HG02870 (cell line): ENCODE data around the gene AP2A2.

Source experiments
- ATAC-seq: cut with Tn5 transposase; IDR thresholded peaks from one replicate; pipeline ENCODE4 v1.9.1; 2021; ENCODE audit warnings: mild to moderate bottlenecking, moderate library complexity; ENCODE audit not compliant: unreplicated experiment

The AP2A2 gene

DNA sequence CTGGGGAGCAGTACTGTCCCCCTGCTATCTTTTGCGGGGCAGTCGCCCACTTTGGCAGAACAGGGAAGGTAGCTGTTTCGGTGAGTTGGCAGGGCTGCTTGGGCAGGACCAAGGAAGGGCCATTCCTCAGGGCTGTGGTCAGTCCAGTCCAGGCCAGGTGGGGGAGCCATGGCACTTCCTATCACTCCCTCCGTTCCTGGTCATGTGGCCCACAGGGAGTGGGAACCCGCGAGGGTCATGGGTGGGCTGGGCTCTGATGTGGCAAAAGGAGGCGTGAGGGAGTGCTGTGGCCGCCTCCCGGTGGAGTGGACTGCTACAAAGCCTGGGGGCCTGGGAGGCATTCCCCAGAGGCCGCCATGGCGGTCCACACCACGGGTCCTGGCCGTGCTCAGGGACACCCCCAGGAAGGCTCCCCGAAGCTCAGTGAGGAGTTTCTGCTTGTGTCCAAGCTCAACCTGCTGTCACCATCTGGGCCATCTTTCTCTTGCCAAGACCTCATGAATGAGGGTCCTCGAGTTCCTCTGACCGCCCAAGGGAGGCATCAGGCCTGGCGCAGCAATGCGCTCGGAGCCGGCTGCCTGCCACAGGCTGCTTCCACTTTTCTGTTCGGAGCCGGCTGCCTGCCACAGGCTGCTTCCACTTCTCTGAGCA lies 27.0 kb upstream of the AP2A2 start:
- ATAC-seq, result no peak

GRCh38 chr11:899724-900123 lies 25.9 kb upstream of the AP2A2 start:
- no peak for ATAC-seq

- ATAC-seq, result no peak
Measured at GRCh38 chr11:900545-900944, 25.1 kb upstream of the AP2A2 start.

- no peak for ATAC-seq
Measured at GRCh38 chr11:901452-902061, 24.1 kb upstream of the AP2A2 start.

DNA sequence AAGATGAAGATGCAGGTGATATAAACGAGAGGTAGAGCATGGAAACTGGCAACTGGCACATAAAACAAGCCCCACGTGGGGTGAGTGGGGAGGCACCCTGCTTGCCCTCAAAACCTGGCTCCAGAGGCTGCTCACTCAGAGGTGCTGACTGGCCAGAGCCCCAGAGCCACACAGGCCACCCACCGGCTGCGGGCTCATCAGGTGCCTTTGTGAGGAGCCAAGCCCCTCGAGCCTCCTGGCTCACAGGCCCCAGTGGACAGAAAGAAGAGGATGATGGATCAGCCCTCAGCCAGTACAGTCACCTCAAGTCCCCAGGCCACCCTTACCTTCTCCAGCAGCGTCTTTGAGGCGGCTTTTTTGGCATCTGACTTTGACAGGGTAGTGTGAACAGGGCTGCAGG lies 21.3 kb upstream of the AP2A2 start:
- ATAC-seq, result no peak

DNA sequence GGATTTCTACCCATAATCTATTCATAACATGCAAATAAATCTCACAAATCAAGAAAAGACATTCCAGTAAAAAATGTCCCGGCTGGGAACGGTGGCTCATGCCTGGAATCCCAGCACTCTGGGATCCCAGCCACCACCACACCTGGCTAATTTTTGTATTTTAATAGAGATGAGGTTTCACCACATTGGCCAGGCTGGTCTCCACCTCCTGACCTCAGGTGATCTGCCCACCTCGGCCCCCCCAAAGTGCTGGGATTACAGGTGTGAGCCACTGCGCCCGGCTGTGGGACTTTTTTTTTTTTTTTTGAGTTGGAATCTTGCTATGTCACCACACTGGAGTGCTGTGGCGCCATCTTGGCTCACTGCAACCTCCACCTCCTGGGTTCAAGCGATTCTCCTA lies 19.7 kb upstream of the AP2A2 start:
- no peak for ATAC-seq

DNA sequence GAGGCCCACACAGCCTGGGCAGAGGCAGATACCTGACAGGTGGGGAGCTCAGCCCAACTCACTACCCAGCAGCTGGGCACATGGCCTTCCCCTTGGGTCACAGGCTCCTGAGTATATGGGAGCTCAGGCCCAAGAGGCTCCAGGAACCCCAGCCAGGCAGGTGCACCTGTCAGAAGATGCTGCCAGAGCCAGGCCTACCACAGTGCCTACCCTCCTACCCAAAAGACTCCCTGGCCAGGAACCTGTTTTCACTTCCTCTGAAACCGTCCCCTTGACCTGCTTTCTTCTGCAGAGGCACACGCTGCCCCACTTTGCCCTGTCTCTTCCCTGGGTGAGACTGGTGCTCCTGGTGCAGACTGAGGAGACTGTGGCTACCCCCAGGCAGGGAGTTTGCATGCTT lies 18.0 kb upstream of the AP2A2 start:
- ATAC-seq, result no peak

DNA sequence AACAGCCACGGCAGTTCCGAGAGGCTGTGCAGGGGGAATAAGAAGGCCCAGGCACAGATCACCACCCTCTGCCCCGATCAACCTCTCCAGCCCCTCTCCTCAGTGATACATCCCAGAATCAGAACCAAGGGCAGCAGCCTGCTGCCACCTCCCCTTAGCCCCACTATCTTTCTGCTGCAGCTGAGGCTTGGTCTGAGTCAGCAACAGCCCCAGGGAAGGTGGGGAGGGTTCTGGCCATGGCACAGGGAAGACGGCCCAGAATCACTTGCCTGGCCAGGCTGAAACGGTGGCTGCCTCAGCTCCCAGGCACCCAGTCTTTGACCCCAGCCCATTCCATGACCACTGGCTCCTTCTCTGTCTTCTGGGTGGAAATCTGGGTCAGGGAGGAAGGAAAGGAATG lies 17.4 kb upstream of the AP2A2 start:
- no peak for ATAC-seq

DNA sequence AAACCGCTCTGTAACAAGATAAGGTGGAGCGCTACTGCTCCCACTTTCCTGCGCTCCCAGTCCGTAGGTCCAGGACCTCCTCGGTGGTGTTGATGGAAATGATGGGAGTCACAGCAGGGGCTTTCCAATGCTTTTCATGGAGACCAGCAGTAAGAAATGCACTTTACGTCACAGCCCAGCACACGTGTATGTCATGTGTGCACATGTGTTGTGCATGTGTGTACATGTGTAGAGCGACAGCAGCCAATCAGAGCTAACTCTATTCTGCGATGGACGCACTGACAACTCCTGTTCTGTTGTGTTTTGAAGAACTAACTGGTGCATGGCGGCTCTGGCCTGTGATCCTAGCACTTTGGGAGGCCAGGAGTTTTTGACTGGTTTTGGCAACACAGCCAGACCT lies 16.3 kb upstream of the AP2A2 start:
- ATAC-seq, result no peak

GRCh38 chr11:910044-910588 lies 15.6 kb upstream of the AP2A2 start:
- ATAC-seq, result no peak

- ATAC-seq, result peak; percentile 78
Measured at GRCh38 chr11:910589-911030, 15.1 kb upstream of the AP2A2 start, which contains the start of gene CHID1. TSS of gene CHID1 (minus strand) at chr11:910810. CDS start at chr11:904816, 5,994 bp downstream.

- peak; percentile 30 for ATAC-seq
Measured at GRCh38 chr11:911031-911889, 14.4 kb upstream of the AP2A2 start.

DNA sequence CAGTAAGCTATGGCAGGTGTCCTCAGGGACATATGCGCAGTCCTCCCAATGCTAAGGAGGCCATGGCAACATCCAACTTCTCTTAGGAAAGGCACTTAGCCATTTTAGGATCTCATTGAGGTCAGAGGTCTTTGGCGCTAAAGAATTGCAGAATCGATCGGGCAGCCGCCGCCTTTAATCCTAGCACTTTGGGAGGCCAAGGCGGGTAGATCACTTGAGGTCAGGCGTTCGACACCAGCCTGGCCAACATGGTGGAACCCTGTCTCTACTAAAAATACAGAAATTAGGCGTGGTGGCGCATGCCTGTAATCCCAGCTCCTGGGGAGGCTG lies 13.8 kb upstream of the AP2A2 start:
- no peak for ATAC-seq

DNA sequence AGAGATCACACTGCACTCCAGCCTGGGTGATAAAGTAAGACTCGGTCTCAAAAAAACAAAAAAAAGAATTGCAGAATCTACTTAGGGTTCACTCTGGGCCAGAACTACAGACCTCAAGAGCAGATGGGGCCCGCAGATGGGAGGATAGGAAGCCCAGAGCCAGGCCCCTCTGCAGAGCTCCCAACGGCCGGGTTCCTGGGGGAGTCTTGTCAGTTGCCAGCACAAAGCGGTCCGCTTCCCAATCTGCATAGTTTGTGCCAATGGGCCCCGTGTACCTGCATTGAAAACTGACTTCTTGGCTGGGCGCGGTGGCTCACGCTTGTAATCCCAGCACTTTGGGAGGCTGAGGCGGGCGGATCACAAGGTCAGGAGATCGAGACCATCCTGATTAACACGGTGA lies 13.4 kb upstream of the AP2A2 start:
- no peak for ATAC-seq

DNA sequence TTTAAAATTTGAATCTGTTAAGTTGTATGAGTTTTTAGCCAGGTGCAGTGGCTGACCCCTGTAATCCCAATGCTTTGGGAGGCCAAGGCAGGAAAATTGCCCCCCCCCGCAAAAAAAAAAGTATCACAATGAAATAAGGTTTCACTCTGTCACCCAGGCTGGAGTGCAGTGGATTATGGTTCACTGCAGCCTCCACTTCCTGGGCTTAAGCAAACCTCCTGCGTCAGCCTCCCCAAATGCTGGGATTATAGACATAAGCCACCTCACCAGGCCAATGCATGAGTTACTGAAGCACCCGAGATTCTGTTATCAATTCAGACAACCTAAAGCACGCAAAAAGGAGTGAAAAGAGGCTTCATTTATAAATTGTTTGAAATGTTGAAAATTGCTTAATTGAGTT lies 12.6 kb upstream of the AP2A2 start:
- no peak for ATAC-seq

DNA sequence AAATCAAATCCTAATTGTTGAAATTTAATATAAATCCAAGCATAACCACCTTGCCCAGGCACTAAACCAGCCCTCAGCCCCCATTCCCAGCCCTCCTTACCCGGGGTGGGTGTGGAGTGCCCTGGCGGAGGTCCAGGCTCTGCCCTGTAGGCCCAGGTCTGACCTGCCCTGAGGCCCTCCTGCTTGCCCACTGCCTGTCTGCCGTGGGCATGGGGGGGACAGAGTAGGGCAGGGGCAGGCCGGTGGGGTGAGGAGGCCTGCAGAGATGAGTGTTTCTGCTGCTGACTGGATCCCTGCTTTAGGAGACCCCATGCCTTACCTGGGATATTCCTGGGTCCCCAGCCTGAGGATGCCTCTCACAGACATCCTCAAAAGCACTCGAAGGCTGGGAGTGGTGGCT lies 11.5 kb upstream of the AP2A2 start:
- ATAC-seq, result no peak

DNA sequence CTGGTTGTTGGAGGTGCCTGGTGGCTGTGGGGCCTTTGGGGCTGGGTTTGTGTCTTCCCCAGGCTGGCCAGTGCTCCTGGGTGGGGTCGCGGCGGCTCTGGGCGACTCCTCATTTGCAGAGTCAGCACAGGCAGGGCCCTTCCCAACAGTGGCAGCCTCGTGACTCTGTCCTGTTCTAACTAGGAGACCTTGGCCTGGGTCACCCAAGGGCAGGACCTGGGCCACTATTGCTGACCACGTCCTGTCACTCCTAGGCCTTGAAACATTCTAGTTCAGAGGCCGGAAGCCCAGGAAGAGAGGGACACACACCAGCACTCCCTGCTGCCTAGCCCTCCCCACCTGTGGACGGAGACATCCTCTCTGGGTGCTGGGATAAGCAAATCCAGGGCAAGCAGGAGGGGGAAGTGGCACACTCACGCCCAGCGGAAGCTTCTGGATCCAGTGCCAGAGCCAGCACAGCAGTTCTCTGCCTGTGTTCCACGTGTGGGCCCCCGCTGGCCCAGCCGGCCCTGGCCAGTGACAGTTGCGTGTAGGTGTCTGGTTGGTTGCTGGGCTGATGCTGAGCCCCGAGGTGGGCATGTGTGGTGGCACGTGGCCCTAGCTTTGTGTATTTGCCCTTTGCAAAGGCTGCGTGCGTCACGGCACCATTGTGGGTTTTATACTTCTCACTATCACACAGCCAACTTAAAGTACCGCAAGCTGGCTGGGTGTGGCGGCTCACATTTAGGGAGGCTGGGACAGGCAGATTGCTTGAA lies 10.7 kb upstream of the AP2A2 start:
- no peak for ATAC-seq

- ATAC-seq, result no peak
Measured at GRCh38 chr11:917426-917825, 8.2 kb upstream of the AP2A2 start.

DNA sequence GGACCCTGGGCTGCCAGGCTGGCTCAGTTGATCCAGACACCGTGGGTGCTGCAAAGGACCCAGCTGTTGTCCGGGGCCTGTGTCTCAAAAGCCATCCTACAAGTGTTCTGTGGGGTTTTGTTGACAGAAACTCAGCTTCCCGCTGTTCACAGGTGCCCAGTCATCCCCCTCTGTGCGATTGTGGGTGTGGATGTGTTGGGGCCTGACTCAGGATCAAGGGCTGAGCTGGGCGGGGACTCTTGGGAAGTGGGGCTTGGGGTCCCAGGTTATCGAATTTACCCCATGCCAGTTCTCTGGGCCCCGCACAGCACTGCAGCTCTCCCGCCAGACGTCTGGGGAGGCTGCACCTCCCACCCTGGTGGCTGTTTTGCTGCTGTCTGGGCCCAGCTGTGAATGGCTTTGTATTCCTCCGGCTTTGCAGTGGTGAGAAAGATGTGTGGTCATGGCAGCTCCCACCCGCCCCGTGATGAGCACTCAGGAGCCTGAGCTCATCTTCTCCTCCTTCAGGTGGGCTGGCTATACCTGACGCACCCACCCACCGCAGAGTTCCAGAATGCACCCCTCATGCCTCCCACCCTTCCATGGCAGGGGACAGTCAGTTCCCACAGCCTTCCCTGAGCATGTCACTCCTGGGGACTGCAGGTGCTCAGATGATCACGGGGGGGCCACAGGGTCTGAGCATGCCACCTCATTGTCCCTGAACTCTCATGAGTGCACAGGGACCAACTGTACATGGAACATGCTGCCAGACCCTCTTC lies 3.6 kb upstream of the AP2A2 start:
- ATAC-seq, result no peak

DNA sequence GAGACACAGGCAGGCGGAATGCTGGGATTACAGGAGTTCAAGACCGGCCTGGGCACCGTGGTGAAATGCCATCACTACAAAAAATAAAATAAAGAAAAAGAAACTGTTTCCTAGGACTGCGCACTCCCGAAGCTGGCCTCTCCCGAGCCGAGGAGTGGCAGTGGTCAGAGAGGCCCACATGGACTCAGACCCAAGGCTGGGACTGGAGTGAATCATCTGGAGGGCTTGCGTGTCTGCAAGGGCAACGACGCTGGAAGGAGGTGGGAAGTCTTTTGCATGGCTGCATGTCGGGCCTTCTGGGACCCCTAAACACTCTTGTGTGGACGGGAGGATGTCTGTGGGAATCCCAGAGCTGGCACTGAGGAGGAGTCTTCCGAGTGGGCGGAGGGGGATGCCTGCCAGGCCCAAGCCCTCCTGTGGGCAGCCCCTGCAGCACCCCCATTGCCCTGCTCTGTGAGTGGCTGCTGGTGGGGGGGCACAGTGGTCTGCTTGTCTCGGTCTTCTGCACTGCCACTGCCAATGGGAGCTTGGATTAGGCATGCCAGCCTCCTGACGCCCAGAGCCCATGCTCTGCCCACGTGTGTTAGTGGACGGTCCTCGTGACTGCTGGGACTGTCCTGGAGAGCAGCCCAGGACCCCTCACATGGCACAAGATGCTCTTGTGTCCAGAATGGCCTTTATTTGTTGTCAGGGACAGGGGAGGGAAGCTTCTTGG lies 1.8 kb upstream of the AP2A2 start:
- no peak for ATAC-seq
